ENCODE results near the gene FGF5. TPM values are rescaled to one million over a fixed set of nuclear protein-coding genes. Genes with fewer than 3 reads are reported as not detected.

FGF5 gene
- total and polyA plus RNA-seq, 2 of the 13 experiments (the other 11 are each of a cell fraction or from before 2014, with no cell fraction given): not detected

- intact Hi-C loops (cut with micrococcal nuclease; ENCODE audit: unreplicated experiment): no loop called here
- TF ChIP-seq ZNF83 (CRISPR knock-in tag; IDR thresholded peaks at IDR 0.05; ENCODE audit: borderline replicate concordance): no peak
- TF ChIP-seq POLR2G (IDR thresholded peaks at IDR 0.05; ENCODE audit: low read depth, low read length): no peak
- TF ChIP-seq RARG (CRISPR knock-in tag; IDR thresholded peaks at IDR 0.05; ENCODE audit: low read depth): no peak
- TF ChIP-seq, protein P1, sequence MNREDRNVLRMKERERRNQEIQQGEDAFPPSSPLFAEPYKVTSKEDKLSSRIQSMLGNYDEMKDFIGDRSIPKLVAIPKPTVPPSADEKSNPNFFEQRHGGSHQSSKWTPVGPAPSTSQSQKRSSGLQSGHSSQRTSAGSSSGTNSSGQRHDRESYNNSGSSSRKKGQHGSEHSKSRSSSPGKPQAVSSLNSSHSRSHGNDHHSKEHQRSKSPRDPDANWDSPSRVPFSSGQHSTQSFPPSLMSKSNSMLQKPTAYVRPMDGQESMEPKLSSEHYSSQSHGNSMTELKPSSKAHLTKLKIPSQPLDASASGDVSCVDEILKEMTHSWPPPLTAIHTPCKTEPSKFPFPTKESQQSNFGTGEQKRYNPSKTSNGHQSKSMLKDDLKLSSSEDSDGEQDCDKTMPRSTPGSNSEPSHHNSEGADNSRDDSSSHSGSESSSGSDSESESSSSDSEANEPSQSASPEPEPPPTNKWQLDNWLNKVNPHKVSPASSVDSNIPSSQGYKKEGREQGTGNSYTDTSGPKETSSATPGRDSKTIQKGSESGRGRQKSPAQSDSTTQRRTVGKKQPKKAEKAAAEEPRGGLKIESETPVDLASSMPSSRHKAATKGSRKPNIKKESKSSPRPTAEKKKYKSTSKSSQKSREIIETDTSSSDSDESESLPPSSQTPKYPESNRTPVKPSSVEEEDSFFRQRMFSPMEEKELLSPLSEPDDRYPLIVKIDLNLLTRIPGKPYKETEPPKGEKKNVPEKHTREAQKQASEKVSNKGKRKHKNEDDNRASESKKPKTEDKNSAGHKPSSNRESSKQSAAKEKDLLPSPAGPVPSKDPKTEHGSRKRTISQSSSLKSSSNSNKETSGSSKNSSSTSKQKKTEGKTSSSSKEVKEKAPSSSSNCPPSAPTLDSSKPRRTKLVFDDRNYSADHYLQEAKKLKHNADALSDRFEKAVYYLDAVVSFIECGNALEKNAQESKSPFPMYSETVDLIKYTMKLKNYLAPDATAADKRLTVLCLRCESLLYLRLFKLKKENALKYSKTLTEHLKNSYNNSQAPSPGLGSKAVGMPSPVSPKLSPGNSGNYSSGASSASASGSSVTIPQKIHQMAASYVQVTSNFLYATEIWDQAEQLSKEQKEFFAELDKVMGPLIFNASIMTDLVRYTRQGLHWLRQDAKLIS (CRISPR knock-in tag; IDR thresholded peaks at IDR 0.05): no peak
- no peak for TF ChIP-seq TGIF2 (CRISPR knock-in tag; IDR thresholded peaks at IDR 0.05)
- TF ChIP-seq PBX3 (CRISPR knock-in tag; IDR thresholded peaks at IDR 0.05; ENCODE audit: borderline replicate concordance): no peak
- TF ChIP-seq ZXDC (CRISPR knock-in tag; IDR thresholded peaks at IDR 0.05): no peak
- TF ChIP-seq, protein P2, sequence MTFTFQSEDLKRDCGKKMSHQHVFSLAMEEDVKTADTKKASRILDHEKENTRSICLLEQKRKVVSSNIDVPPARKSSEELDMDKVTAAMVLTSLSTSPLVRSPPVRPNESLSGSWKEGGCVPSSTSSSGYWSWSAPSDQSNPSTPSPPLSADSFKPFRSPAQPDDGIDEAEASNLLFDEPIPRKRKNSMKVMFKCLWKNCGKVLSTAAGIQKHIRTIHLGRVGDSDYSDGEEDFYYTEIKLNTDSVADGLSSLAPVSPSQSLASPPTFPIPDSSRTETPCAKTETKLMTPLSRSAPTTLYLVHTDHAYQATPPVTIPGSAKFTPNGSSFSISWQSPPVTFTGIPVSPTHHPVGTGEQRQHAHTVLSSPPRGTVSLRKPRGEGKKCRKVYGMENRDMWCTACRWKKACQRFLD (CRISPR knock-in tag; IDR thresholded peaks at IDR 0.05; ENCODE audit: borderline replicate concordance): no peak
- TF ChIP-seq FOXM1 (CRISPR knock-in tag; IDR thresholded peaks at IDR 0.05): no peak
- TF ChIP-seq ZSCAN25 (CRISPR knock-in tag; IDR thresholded peaks at IDR 0.05): no peak
- no peak for TF ChIP-seq ZNF720 (CRISPR knock-in tag; IDR thresholded peaks at IDR 0.05)
- no peak for TF ChIP-seq SP140L (CRISPR knock-in tag; IDR thresholded peaks at IDR 0.05; ENCODE audit: borderline replicate concordance)
- TF ChIP-seq ZNF207 (IDR thresholded peaks at IDR 0.05; ENCODE audit: borderline replicate concordance): no peak
- no peak for TF ChIP-seq STAG1 (CRISPR knock-in tag; IDR thresholded peaks at IDR 0.05)
- TF ChIP-seq JARID2 (CRISPR knock-in tag; IDR thresholded peaks at IDR 0.05; ENCODE audit: insufficient replicate concordance): no peak
These were observed 1.6 kb upstream of the FGF5 start for GRCh38 chr4:80264825-80265224.

More at GRCh38 chr4:80264825-80265224, 1.6 kb upstream of the FGF5 start:
- 53% methylated on average over 1 of the region's 1 CpG for WGBS (ENCODE audit: low lambda C conversion rate)
- Histone ChIP-seq H2AFZ (ENCODE audit: low read length) (no peak overlapping the region), H3K4me3 (replicated peaks in 1 of 3; ENCODE audit: insufficient read depth in 1 of 3, low read depth in 2 of 3, low read length in 3 of 3) (no peak overlapping the region), H3K36me3 (replicated peaks in 1 of 2; ENCODE audit: control insufficient read depth in 1 of 2, insufficient read depth in 2 of 2, low read length in 2 of 2) (no peaks in the 10 kb centered on the region), H3K27ac (ENCODE audit: extremely low read length, insufficient read depth, low read length) (no peak overlapping the region), H3K4me1 (ENCODE audit: insufficient read depth, low read length) (no peaks in the 10 kb centered on the region), H3K4me2 (ENCODE audit: low read depth, low read length) (no peak overlapping the region), H3K79me2 (ENCODE audit: insufficient read depth, low read length) (no peaks in the 10 kb centered on the region), H3K9ac (ENCODE audit: insufficient read depth, low read depth, low read length) (no peak overlapping the region), H4K20me1 (ENCODE audit: insufficient read depth, low read length) (no peaks in the 10 kb centered on the region), H3K9me3 (ENCODE audit: low read length) (no peaks in the 10 kb centered on the region), H3K27me3 (ENCODE audit: control insufficient read depth in 1 of 2, insufficient read depth in 2 of 2, low read length in 2 of 2) (peaks cover 2 to 40% of the 10 kb centered on the region in 2 experiments; a peak in 4 of 5 replicates)
- CTCF ChIA-PET (ENCODE audit: low intra/inter-chr PET ratio, low total read pairs): no interaction called here
- in situ Hi-C loops (cut with HindIII; ENCODE audit: extremely low pct_ligation_motif_present, low pct_unique_long_range_greater_than_20kb): no loop called here
- BruUV-seq (replicated peaks): no TSS peak
- POLR2A ChIA-PET: no interaction called here
- no peak for ATAC-seq
- DNase-seq (ENCODE audit: low spot score): no peak
- FAIRE-seq: no peak
